ENCODE results near the gene BAZ2B. TPM values are rescaled to one million over a fixed set of nuclear protein-coding genes. Genes with fewer than 3 reads are reported as not detected.

BAZ2B gene
- total RNA-seq, 1 experiment from 2014 or later: 54.9 TPM

- H3K27ac Mint-ChIP-seq: no peak overlapping the region; a peak in 1 of 7 replicates
- H3K79me1 ChIP-seq (ENCODE audit: insufficient read depth, low read depth, low read length, poor library complexity, severe bottlenecking): no peaks in the 10 kb centered on the region
- no peaks in the 10 kb centered on the region for H3K4me1 ChIP-seq (ENCODE audit: insufficient read depth, low read length)
- no peak overlapping the region for H2BK12ac ChIP-seq (ENCODE audit: insufficient read length, low read depth, low read length)
- H3K9ac ChIP-seq (ENCODE audit: extremely low read depth, insufficient read length, low read length): no peak overlapping the region
- no peak overlapping the region for H3K4me3 Mint-ChIP-seq
- H3K14ac ChIP-seq (ENCODE audit: insufficient read depth, low read length): no peak overlapping the region
- no peak for TF ChIP-seq CTCF (conservative IDR thresholded peaks at IDR 0.05)
- no peaks in the 10 kb centered on the region for H3K27me3 ChIP-seq (ENCODE audit: insufficient read depth, low read length)
- no peak overlapping the region for H2AFZ ChIP-seq (ENCODE audit: low read length)
- H2BK5ac ChIP-seq (ENCODE audit: insufficient read length, low read length): no peak overlapping the region
- H2BK15ac ChIP-seq (ENCODE audit: low read depth, low read length): no peak overlapping the region
- H4K5ac ChIP-seq (ENCODE audit: insufficient read length, low read depth, low read length): no peak overlapping the region
- peaks cover under 1 to 26% (median 2%) of the 10 kb centered on the region in 3 experiments; a peak in 4 of 7 replicates for H3K36me3 Mint-ChIP-seq (ENCODE audit: insufficient read depth in 1 of 3, low read depth in 3 of 3)
- H3K18ac ChIP-seq (ENCODE audit: insufficient read length, low read depth, low read length): no peak overlapping the region
- H3K4me1 Mint-ChIP-seq: peaks cover 0 to 6% of the 10 kb centered on the region in 2 experiments; a peak in 2 of 4 replicates
- H3T11ph ChIP-seq (ENCODE audit: low read length): no peak overlapping the region
- no peak overlapping the region for H3K23ac ChIP-seq (ENCODE audit: insufficient read length, low read depth, low read length)
- no peaks in the 10 kb centered on the region for H3K79me2 ChIP-seq (ENCODE audit: insufficient read depth, low read length)
- no peaks in the 10 kb centered on the region for H3K9me3 ChIP-seq (ENCODE audit: control insufficient read depth, low read depth, low read length)
- H3K4me2 ChIP-seq (ENCODE audit: insufficient read depth, insufficient read length, low read length): no peak overlapping the region
- H4K20me1 ChIP-seq (ENCODE audit: control insufficient read depth, insufficient read depth, insufficient read length): no peaks in the 10 kb centered on the region
- no peak overlapping the region for H3K4ac ChIP-seq (ENCODE audit: low read depth, low read length)
- H3K9me3 Mint-ChIP-seq: peaks cover 6 to 24% of the 10 kb centered on the region in 2 experiments; a peak in 4 of 5 replicates
- no peak overlapping the region for H3K56ac ChIP-seq (ENCODE audit: insufficient read length, low read depth, low read length)
- no peaks in the 10 kb centered on the region for H3K23me2 ChIP-seq (ENCODE audit: insufficient read length, low read depth, low read length, poor library complexity, severe bottlenecking)
- no peaks in the 10 kb centered on the region for H3K27me3 Mint-ChIP-seq (ENCODE audit: low read depth)
- H4K91ac ChIP-seq (ENCODE audit: insufficient read length, low read depth, low read length): no peak overlapping the region
- H2BK120ac ChIP-seq (ENCODE audit: low read depth, low read length, poor library complexity, severe bottlenecking): no peak overlapping the region
- no peak overlapping the region for H2AK5ac ChIP-seq (ENCODE audit: insufficient read length, low read length)
- no peak overlapping the region for H2BK20ac ChIP-seq (ENCODE audit: low read depth, low read length, poor library complexity, severe bottlenecking)
- DNase-seq: no peak
- H4K8ac ChIP-seq (replicated peaks; ENCODE audit: insufficient read length, low read depth, low read length): no peak overlapping the region
- H3K27ac ChIP-seq (ENCODE audit: insufficient read length, low read depth, low read length): no peak overlapping the region
- no CpG with 5 or more reads among the region's 1 CpG for WGBS (ENCODE audit: extremely low coverage, insufficient read length, low lambda C conversion rate)
Observed at GRCh38 chr2:159651884-159652283, 35.5 kb upstream of the BAZ2B start.

Measured in H9 (cell line).